Lower lobe of right lung (tissue), 2 donors: Measurements from ENCODE around the gene TIMM50. TPM values are rescaled to one million over a fixed set of nuclear protein-coding genes. Genes with fewer than 3 reads are reported as not detected.

Source experiments
- ATAC-seq, 2 donors: fragments of 200-7000 bp; cut with Tn5 transposase; one replicate each; pipeline ENCODE4 v1.9.1; 2020 to 2022; ENCODE audit warnings: mild to moderate bottlenecking in 2 of 2, moderate library complexity in 2 of 2
- DNase-seq: peaks from one replicate; pipeline ENCODE4 v3.0.0-alpha.2; 2020
- H3K27ac ChIP-seq: fragments of 200-600 bp; one replicate; pipeline ENCODE4 v1.8.0; 2022
- H3K27me3 ChIP-seq: fragments of 200-600 bp; one replicate; pipeline ENCODE4 v1.8.0; 2022; ENCODE audit warnings: low read depth
- H3K36me3 ChIP-seq: fragments of 200-600 bp; one replicate; pipeline ENCODE4 v1.8.0; 2022; ENCODE audit warnings: mild to moderate bottlenecking
- H3K4me1 ChIP-seq: fragments of 200-600 bp; one replicate; pipeline ENCODE4 v1.8.0; 2022
- H3K4me3 ChIP-seq: fragments of 200-600 bp; one replicate; pipeline ENCODE4 v1.8.0; 2022; ENCODE audit warnings: mild to moderate bottlenecking
- H3K9me3 ChIP-seq: fragments of 200-600 bp; one replicate; pipeline ENCODE4 v1.8.0; 2022
- CTCF ChIP-seq: fragments of 200-600 bp; IDR thresholded peaks from one replicate; pipeline ENCODE4 v1.8.0; 2022; ENCODE audit warnings: antibody characterized with exemption, mild to moderate bottlenecking
- intact Hi-C: fragments of 100-400 bp; cut with DNase I; formaldehyde crosslinking; loops from one replicate; pipeline ENCODE4 v1.11.0; 2022
- total RNA-seq: library from RNA; stranded (reverse); fragmentation: NEBNext Ultra II Directional; extraction: Animal tissue kit (Norgen Biotek cat#: 25700); gene quantifications from one replicate; pipeline ENCODE4 v1.2.1, GENCODE V29; 2021
- donor health status: DM: no; HTN: yes; CAD: no; lungs with severe emphysema.

The TIMM50 gene
- total RNA-seq, 1 donor from 2014 or later = 44.0 TPM

GRCh38 chr19:39533791-39534190 lies 53.2 kb downstream of the TIMM50 start:
- intact Hi-C loops = no loop called here
- ATAC-seq (no peak), DNase-seq (no peak)
- peaks cover 29% of the 10 kb centered on the region for H3K4me1 ChIP-seq
- H3K27me3 ChIP-seq = no peaks in the 10 kb centered on the region
- no peak overlapping the region for H3K27ac ChIP-seq
- no peaks in the 10 kb centered on the region for H3K36me3 ChIP-seq
- TF ChIP-seq CTCF = no peak
- H3K9me3 ChIP-seq = no peaks in the 10 kb centered on the region
- H3K4me3 ChIP-seq = no peak overlapping the region

- Histone ChIP-seq H3K9me3 (no peaks in the 10 kb centered on the region), H3K36me3 (no peaks in the 10 kb centered on the region), H3K4me1 (peaks cover 23% of the 10 kb centered on the region), H3K27me3 (no peaks in the 10 kb centered on the region), H3K4me3 (peak overlapping the region; percentile 79), H3K27ac (peak overlapping the region; percentile 91)
- intact Hi-C loops = no loop called here
- ATAC-seq (peak in 1 of 2 donors; percentile 1), DNase-seq (no peak)
- TF ChIP-seq CTCF = no peak
These were observed 58.5 kb downstream of the TIMM50 start for GRCh38 chr19:39539165-39539517.

GRCh38 chr19:39539518-39540332 lies 59.1 kb downstream of the TIMM50 start, which contains the start of gene EID2:
EID2 (minus strand) TSS chr19:39540161; CDS start chr19:39540079, 82 bp downstream.
- ATAC-seq = peak; percentile 98

GRCh38 chr19:39540333-39540673 lies 59.7 kb downstream of the TIMM50 start:
- Histone ChIP-seq H3K9me3 (no peaks in the 10 kb centered on the region), H3K4me1 (peaks cover 23% of the 10 kb centered on the region), H3K36me3 (no peaks in the 10 kb centered on the region), H3K27ac (peak overlapping the region; percentile 91), H3K4me3 (peak overlapping the region; percentile 79), H3K27me3 (peaks cover 4% of the 10 kb centered on the region)
- ATAC-seq = no peak
- TF ChIP-seq CTCF = no peak
- no peak for DNase-seq
- intact Hi-C loops = no loop called here

More at GRCh38 chr19:39539518-39540332, 59.1 kb downstream of the TIMM50 start, which contains the start of gene EID2:
- intact Hi-C loops = no loop called here
- Histone ChIP-seq H3K4me1 (peaks cover 23% of the 10 kb centered on the region), H3K36me3 (no peaks in the 10 kb centered on the region), H3K4me3 (peak within 1 kb of the TSS; percentile 79), H3K9me3 (no peaks in the 10 kb centered on the region), H3K27ac (peak within 1 kb of the TSS; percentile 91), H3K27me3 (peaks cover 2% of the 10 kb centered on the region)
- TF ChIP-seq CTCF = peak; percentile 84
- DNase-seq = peak; percentile 98

Other genes with a start within 250 kb of the TIMM50 start
- gene IFNL3, start 235.8 kb upstream of the TIMM50 start, total RNA-seq = not detected
- not detected for gene IFNL4, start 232.0 kb upstream of the TIMM50 start, total RNA-seq
- not detected for gene IFNL2, start 212.4 kb upstream of the TIMM50 start, total RNA-seq
- gene IFNL1, start 184.4 kb upstream of the TIMM50 start, total RNA-seq = not detected
- gene LRFN1, start 160.0 kb upstream of the TIMM50 start, total RNA-seq = 2.1 TPM
- 149 TPM for gene GMFG, start 144.8 kb upstream of the TIMM50 start, total RNA-seq
- gene SAMD4B, start 138.4 kb upstream of the TIMM50 start, total RNA-seq = 74.4 TPM
- 33.7 TPM for gene PAF1, start 89.7 kb upstream of the TIMM50 start, total RNA-seq
- gene MED29, start 89.5 kb upstream of the TIMM50 start, total RNA-seq = 33.1 TPM
- gene ZFP36, start 74.0 kb upstream of the TIMM50 start, total RNA-seq = 208 TPM
- gene PLEKHG2, start 68.2 kb upstream of the TIMM50 start, total RNA-seq = 24.7 TPM
- 1,586 TPM for gene RPS16, start 44.9 kb upstream of the TIMM50 start, total RNA-seq
- gene SUPT5H, start 35.3 kb upstream of the TIMM50 start, total RNA-seq = 108 TPM
- gene DLL3, start 18.1 kb downstream of the TIMM50 start, total RNA-seq = not detected
- gene SELENOV, start 34.3 kb downstream of the TIMM50 start, total RNA-seq = not detected
- gene EID2B, start 52.0 kb downstream of the TIMM50 start, total RNA-seq = 3.7 TPM
- 12.8 TPM for gene EID2, start 59.3 kb downstream of the TIMM50 start, total RNA-seq
- not detected for gene LGALS13, start 121.7 kb downstream of the TIMM50 start, total RNA-seq
- gene LGALS16, start 175.1 kb downstream of the TIMM50 start, total RNA-seq = not detected
- not detected for gene LGALS14, start 223.6 kb downstream of the TIMM50 start, total RNA-seq